Measurements from ENCODE around the gene PPP1R3G. TPM values are rescaled to one million over a fixed set of nuclear protein-coding genes. Genes with fewer than 3 reads are reported as not detected.

PPP1R3G gene
- total and polyA plus RNA-seq, 2 of the 13 experiments (the other 11 are each of a cell fraction or from before 2014, with no cell fraction given): 1.2 to 1.3 TPM

- TF ChIP-seq ZNF687 (CRISPR knock-in tag; IDR thresholded peaks at IDR 0.05) (no peak; the same call in 1 of the 2 replicates), MATR3 (CRISPR knock-in tag; IDR thresholded peaks at IDR 0.05) (no peak), MAFK (conservative IDR thresholded peaks at IDR 0.05 in 1 of 2, IDR thresholded peaks at IDR 0.05 in 1 of 2; ENCODE audit: low read length in 2 of 2) (no peak), KLF15 (CRISPR knock-in tag; IDR thresholded peaks at IDR 0.05; ENCODE audit: borderline replicate concordance) (no peak), ZNF432 (CRISPR knock-in tag; IDR thresholded peaks at IDR 0.05; ENCODE audit: borderline replicate concordance) (no peak), HNRNPLL (IDR thresholded peaks at IDR 0.05; ENCODE audit: low read depth, low read length, poor library complexity, severe bottlenecking) (no peak), KDM3A (CRISPR knock-in tag; IDR thresholded peaks at IDR 0.05; ENCODE audit: low read depth) (no peak), ZNF75D (CRISPR knock-in tag; IDR thresholded peaks at IDR 0.05; ENCODE audit: borderline replicate concordance) (no peak), HOXA3 (CRISPR knock-in tag; IDR thresholded peaks at IDR 0.05) (peak; percentile 91), ZNF547 (CRISPR knock-in tag; IDR thresholded peaks at IDR 0.05) (no peak), AHDC1 (CRISPR knock-in tag; IDR thresholded peaks at IDR 0.05; ENCODE audit: borderline replicate concordance) (peak; percentile 98), GFI1 (CRISPR knock-in tag; IDR thresholded peaks at IDR 0.05; ENCODE audit: borderline replicate concordance) (peak; percentile 50; the same call in 1 of the 2 replicates), ATF3 (CRISPR knock-in tag; IDR thresholded peaks at IDR 0.05) (peak; percentile 58)
Measured at GRCh38 chr6:5059036-5059896, 25.9 kb upstream of the PPP1R3G start (continued).
